Stimulated activated CD4-positive, alpha-beta T cell treated with anti-CD3 and anti-CD28 coated beads, Interleukin-12 subunit alpha, Interleukin-12 subunit beta, amount 100 ng/mL, for 4 hours (primary cell): ENCODE measurements around the gene RALGPS2.
A peak's percentile ranks its signal among the peaks of the same experiment; 100 is the strongest.

Experiments
- DNase-seq: peaks from one replicate; pipeline ENCODE4 v3.0.0-alpha.2; 2020

Gene RALGPS2

GRCh38 chr1:178724728-178725465 lies at the start of gene RALGPS2:
RALGPS2 (plus strand) TSS chr1:178725244; CDS start chr1:178776765, 51,521 bp downstream.
- DNase-seq, result peak; percentile 63

- no peak for DNase-seq
These were observed 45.8 kb upstream of the RALGPS2 start for GRCh38 chr1:178679237-178679636.

GRCh38 chr1:178682429-178682828 lies 42.6 kb upstream of the RALGPS2 start:
- no peak for DNase-seq

- no peak for DNase-seq
These were observed 42.2 kb upstream of the RALGPS2 start for GRCh38 chr1:178682886-178683285.

- DNase-seq, result no peak
These were observed 41.8 kb upstream of the RALGPS2 start for GRCh38 chr1:178683291-178683690.

GRCh38 chr1:178684111-178684510 lies 40.9 kb upstream of the RALGPS2 start:
- DNase-seq, result no peak

- no peak for DNase-seq
These were observed 40.5 kb upstream of the RALGPS2 start for GRCh38 chr1:178684542-178685000.

GRCh38 chr1:178686407-178686806 lies 38.6 kb upstream of the RALGPS2 start:
- DNase-seq, result no peak

GRCh38 chr1:178688244-178688643 lies 36.8 kb upstream of the RALGPS2 start:
- DNase-seq, result no peak

- no peak for DNase-seq
These were observed 35.3 kb upstream of the RALGPS2 start for GRCh38 chr1:178689769-178690168.

GRCh38 chr1:178690496-178690895 lies 34.5 kb upstream of the RALGPS2 start:
- no peak for DNase-seq

GRCh38 chr1:178692564-178693327 lies 32.3 kb upstream of the RALGPS2 start:
- DNase-seq, result no peak

- no peak for DNase-seq
These were observed 31.7 kb upstream of the RALGPS2 start for GRCh38 chr1:178693366-178693765.

- DNase-seq, result no peak
These were observed 30.0 kb upstream of the RALGPS2 start for GRCh38 chr1:178694923-178695525.

- DNase-seq, result no peak
These were observed 22.9 kb upstream of the RALGPS2 start for GRCh38 chr1:178702146-178702545.

GRCh38 chr1:178704833-178705232 lies 20.2 kb upstream of the RALGPS2 start:
- DNase-seq, result no peak

GRCh38 chr1:178706432-178706831 lies 18.6 kb upstream of the RALGPS2 start:
- DNase-seq, result no peak

- DNase-seq, result no peak
These were observed 11.8 kb upstream of the RALGPS2 start for GRCh38 chr1:178713259-178713658.

GRCh38 chr1:178714453-178714852 lies 10.6 kb upstream of the RALGPS2 start:
- no peak for DNase-seq

- DNase-seq, result no peak
These were observed 8.9 kb upstream of the RALGPS2 start for GRCh38 chr1:178716111-178716510.

GRCh38 chr1:178718520-178718919 lies 6.5 kb upstream of the RALGPS2 start:
- no peak for DNase-seq

- DNase-seq, result no peak
These were observed 1.5 kb upstream of the RALGPS2 start for GRCh38 chr1:178723546-178723945.

- no peak for DNase-seq
These were observed 692 bp upstream of the RALGPS2 start for GRCh38 chr1:178724376-178724727.
